ENCODE measurements around the gene GRID2.

- TF ChIP-seq POLR2A (IDR thresholded peaks at IDR 0.05; ENCODE audit: low read depth, low read length) (no peak), POLR2AphosphoS5 (IDR thresholded peaks at IDR 0.05; ENCODE audit: low read depth, low read length) (no peak), TAF1 (IDR thresholded peaks at IDR 0.05; ENCODE audit: borderline replicate concordance, low read depth, low read length) (no peak)
Measured at GRCh38 chr4:92368653-92369052, 64.9 kb downstream of the GRID2 start.
